Esophagus muscularis mucosa (tissue), 3 donors: ENCODE measurements around the gene SLCO4A1.

ENCODE experiments used
- POLR2A ChIP-seq: fragments of 450-650 bp; IDR thresholded peaks from one replicate; pipeline ENCODE4 v1.6.1; 2017; ENCODE audit warnings: antibody characterized with exemption, moderate library complexity, mild to moderate bottlenecking, low read depth
- POLR2AphosphoS5 ChIP-seq, 2 donors: sonication (generic); formaldehyde crosslinking; IDR thresholded peaks; one replicate each; pipeline ENCODE4 v1.6.1; 2017; ENCODE audit warnings: antibody characterized with exemption in 2 of 2
- TF ChIP-seq, protein P1 (sequence below), 3 experiments: fragments of 200-600 bp in 2 of 3; fragments of 450-650 bp in 1 of 3; sonication (generic) in 2 of 3; IDR thresholded peaks; one replicate each; pipeline ENCODE4 v1.5.1; 2017 to 2019; ENCODE audit warnings: antibody characterized with exemption in 3 of 3, mild to moderate bottlenecking in 2 of 3, moderate library complexity in 1 of 3

DNA sequence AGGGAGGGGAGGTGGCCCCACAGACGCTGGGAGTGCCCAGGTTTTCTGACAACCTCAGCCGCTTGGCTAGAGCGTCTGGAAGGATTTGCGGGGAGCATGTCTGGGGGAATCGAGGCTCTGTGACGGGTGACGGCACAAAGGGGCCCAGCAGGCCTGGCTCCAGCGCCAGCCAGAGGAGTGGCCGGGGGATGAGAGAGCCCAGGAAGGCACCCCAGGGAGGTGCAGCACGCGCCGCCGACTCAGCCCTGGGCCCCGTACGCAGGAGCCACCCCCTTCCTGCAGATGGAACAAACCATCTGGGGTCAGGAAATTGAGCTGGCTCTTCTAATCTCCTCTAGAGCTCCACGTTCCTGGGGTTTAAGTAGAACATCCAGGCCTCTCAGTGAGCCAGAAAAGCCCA, 5.9 kb upstream of the SLCO4A1 start:
- TF ChIP-seq, protein P1, sequence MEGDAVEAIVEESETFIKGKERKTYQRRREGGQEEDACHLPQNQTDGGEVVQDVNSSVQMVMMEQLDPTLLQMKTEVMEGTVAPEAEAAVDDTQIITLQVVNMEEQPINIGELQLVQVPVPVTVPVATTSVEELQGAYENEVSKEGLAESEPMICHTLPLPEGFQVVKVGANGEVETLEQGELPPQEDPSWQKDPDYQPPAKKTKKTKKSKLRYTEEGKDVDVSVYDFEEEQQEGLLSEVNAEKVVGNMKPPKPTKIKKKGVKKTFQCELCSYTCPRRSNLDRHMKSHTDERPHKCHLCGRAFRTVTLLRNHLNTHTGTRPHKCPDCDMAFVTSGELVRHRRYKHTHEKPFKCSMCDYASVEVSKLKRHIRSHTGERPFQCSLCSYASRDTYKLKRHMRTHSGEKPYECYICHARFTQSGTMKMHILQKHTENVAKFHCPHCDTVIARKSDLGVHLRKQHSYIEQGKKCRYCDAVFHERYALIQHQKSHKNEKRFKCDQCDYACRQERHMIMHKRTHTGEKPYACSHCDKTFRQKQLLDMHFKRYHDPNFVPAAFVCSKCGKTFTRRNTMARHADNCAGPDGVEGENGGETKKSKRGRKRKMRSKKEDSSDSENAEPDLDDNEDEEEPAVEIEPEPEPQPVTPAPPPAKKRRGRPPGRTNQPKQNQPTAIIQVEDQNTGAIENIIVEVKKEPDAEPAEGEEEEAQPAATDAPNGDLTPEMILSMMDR (IDR thresholded peaks at IDR 0.05), result no peak
- TF ChIP-seq POLR2A, result no peak
- TF ChIP-seq POLR2AphosphoS5 (IDR thresholded peaks at IDR 0.05), result no peak
